ENCODE data around the gene GATAD1. TPM values are rescaled to one million over a fixed set of nuclear protein-coding genes. Genes with fewer than 3 reads are reported as not detected.

Gene GATAD1
- total RNA-seq, 1 donor from 2014 or later, result 35.8 TPM

DNA sequence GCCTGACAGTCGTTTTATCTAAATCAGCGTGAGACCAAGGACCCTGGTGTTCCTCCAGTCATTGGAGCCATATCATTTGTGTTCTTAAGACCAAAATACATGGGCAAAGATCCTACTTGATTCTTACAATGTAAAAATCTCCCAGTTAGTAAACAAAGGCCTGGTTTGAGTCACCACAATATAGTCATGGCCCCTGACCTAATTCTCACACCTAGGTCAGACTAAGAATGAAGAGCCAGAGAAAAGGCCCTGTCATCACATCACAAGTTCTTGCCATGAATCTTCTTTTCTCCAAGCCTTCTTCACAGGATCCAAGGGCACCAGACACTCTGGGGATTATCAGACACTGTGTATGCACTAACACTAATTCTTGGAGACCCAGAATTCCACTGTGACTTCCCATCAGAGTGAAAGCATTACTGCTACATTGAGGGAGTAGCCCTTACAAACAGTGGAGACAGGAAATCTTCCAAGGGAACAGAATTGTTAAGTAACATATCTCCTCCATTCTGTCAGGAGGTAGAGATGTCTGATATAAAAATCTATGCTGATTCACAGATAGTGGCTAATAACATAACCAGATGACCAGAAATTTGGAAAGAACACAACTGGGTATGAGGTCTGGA, 38.1 kb downstream of the GATAD1 start:
- no peak overlapping the region for H3K27ac ChIP-seq
- no peaks in the 10 kb centered on the region for H3K4me1 ChIP-seq
- H3K36me3 ChIP-seq, result peaks cover 53% of the 10 kb centered on the region
- no peaks in the 10 kb centered on the region for H3K27me3 ChIP-seq
- ATAC-seq (no peak), DNase-seq (no peak)
- intact Hi-C loops (cut with DNase I), result no loop called here
- TF ChIP-seq, protein P1, sequence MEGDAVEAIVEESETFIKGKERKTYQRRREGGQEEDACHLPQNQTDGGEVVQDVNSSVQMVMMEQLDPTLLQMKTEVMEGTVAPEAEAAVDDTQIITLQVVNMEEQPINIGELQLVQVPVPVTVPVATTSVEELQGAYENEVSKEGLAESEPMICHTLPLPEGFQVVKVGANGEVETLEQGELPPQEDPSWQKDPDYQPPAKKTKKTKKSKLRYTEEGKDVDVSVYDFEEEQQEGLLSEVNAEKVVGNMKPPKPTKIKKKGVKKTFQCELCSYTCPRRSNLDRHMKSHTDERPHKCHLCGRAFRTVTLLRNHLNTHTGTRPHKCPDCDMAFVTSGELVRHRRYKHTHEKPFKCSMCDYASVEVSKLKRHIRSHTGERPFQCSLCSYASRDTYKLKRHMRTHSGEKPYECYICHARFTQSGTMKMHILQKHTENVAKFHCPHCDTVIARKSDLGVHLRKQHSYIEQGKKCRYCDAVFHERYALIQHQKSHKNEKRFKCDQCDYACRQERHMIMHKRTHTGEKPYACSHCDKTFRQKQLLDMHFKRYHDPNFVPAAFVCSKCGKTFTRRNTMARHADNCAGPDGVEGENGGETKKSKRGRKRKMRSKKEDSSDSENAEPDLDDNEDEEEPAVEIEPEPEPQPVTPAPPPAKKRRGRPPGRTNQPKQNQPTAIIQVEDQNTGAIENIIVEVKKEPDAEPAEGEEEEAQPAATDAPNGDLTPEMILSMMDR (IDR thresholded peaks at IDR 0.05), result no peak
- no peaks in the 10 kb centered on the region for H3K9me3 ChIP-seq
- no peak overlapping the region for H3K4me3 ChIP-seq

- DNase-seq (no peak), ATAC-seq (no peak)
- Histone ChIP-seq H3K4me3 (no peak overlapping the region), H3K4me1 (no peaks in the 10 kb centered on the region), H3K27me3 (no peaks in the 10 kb centered on the region), H3K9me3 (no peaks in the 10 kb centered on the region), H3K27ac (no peak overlapping the region), H3K36me3 (peaks cover 59% of the 10 kb centered on the region)
- TF ChIP-seq, protein P1 (IDR thresholded peaks at IDR 0.05), result no peak
- intact Hi-C loops (cut with DNase I), result no loop called here
Observed at GRCh38 chr7:92485974-92486373, 38.7 kb downstream of the GATAD1 start.

DNA sequence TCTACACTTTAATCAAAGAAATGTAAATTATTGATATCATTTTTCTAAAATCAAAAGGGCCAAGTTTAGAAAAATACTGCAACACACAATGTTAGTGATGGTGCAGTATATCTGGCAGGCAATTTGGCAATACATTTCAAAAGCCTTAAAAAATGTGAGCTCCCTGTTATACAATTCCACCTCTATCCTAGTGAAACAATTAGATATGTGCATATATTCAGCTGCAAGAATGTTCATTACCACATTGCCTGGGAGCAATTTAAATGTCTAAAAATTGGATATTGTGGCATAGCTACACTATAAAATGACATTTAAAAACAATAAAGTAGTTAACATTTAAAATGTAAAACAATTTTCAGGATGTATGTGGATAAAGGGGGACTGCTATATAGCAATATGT, 40.5 kb downstream of the GATAD1 start:
- Histone ChIP-seq H3K9me3 (no peaks in the 10 kb centered on the region), H3K36me3 (peaks cover 77% of the 10 kb centered on the region), H3K27ac (no peak overlapping the region), H3K27me3 (no peaks in the 10 kb centered on the region), H3K4me3 (no peak overlapping the region), H3K4me1 (no peaks in the 10 kb centered on the region)
- no peak for DNase-seq
- intact Hi-C loops (cut with DNase I), result no loop called here
- ATAC-seq, result no peak
- TF ChIP-seq, protein P1 (IDR thresholded peaks at IDR 0.05), result no peak

DNA sequence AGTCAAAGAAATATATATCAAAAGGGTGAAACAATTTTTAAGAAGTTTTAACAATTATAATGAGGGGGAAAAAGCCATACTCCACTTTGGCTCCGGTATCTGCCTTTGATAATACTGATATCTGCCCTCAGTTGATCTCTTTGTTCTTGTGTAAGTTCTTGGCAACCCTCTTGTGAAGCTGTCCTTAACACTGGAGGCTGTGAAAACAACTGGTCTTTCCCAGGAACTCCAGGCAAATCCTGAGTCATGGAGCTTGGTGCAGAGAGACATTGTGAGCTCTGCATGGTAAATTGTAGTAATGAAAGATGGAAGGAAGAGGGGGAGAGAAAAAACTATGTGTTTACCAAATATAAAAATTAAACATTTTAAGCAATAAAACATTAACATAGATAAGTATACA, 42.4 kb downstream of the GATAD1 start:
- Histone ChIP-seq H3K9me3 (no peaks in the 10 kb centered on the region), H3K27me3 (no peaks in the 10 kb centered on the region), H3K36me3 (peaks cover 95% of the 10 kb centered on the region), H3K4me3 (no peak overlapping the region), H3K4me1 (no peaks in the 10 kb centered on the region), H3K27ac (no peak overlapping the region)
- TF ChIP-seq, protein P1 (IDR thresholded peaks at IDR 0.05), result no peak
- no peak for DNase-seq
- ATAC-seq, result no peak
- intact Hi-C loops (cut with DNase I), result no loop called here

DNA sequence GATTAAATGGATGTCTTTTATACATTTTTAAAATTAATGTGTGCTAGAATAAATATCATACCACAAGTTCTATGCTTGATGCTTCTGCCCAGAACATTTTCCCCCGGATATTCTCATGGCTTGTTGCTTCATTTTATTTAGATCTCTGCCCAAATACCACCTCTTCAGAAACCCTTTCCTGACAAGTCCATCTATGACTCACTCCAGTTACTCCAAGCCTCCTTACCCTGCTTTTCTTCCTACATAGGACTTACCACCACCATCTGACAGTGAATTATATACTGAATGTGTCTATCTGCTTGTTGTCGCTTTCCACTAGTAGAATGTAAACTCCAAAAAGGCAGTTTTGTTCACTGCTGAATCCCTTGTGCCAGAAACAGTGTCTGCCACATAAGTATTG, 49.6 kb downstream of the GATAD1 start:
- Histone ChIP-seq H3K9me3 (no peaks in the 10 kb centered on the region), H3K27me3 (no peaks in the 10 kb centered on the region), H3K36me3 (peaks cover 96% of the 10 kb centered on the region), H3K4me3 (no peak overlapping the region), H3K4me1 (no peaks in the 10 kb centered on the region), H3K27ac (no peak overlapping the region)
- TF ChIP-seq, protein P1 (IDR thresholded peaks at IDR 0.05), result no peak
- intact Hi-C loops (cut with DNase I), result no loop called here
- no peak for DNase-seq
- ATAC-seq, result no peak

DNA sequence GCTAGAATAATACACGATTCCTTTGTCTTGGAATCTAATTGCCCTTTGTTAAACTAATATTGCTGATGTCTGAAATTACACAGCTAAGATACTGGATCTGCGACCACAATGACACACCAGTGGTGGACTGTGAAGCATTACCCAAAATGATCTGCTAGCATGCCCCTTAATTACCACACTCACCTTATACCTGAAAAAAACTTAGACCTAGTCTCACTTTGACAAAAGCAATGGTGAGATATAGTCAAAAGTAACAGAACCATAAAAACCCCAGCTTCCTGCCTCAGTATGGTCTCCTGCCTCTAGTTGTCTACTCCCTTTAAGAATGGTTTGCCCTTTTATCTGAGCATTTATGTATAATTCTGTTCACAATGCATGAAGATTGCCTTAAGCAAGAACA, 51.3 kb downstream of the GATAD1 start:
- Histone ChIP-seq H3K4me3 (no peak overlapping the region), H3K9me3 (no peaks in the 10 kb centered on the region), H3K36me3 (peaks cover 95% of the 10 kb centered on the region), H3K27ac (no peak overlapping the region), H3K27me3 (no peaks in the 10 kb centered on the region), H3K4me1 (no peaks in the 10 kb centered on the region)
- no peak for ATAC-seq
- TF ChIP-seq, protein P1 (IDR thresholded peaks at IDR 0.05), result no peak
- DNase-seq, result no peak
- intact Hi-C loops (cut with DNase I), result no loop called here
